Occipital lobe (tissue), 2 donors: ENCODE results near the gene TRIOBP. TPM values are rescaled to one million over a fixed set of nuclear protein-coding genes. Genes with fewer than 3 reads are reported as not detected.

Experiments used
- DNase-seq: peaks from one replicate; lab custom pipeline; 2025; lab: John Stamatoyannopoulos, UW
- total RNA-seq: library from RNA; depleted of rRNA; stranded (reverse); fragments of >200 nt; gene quantifications from one replicate; pipeline ENCODE4 v1.2.3, GENCODE V29; 2014

Gene TRIOBP
- total RNA-seq, 1 donor from 2014 or later: 13.4 TPM

DNA sequence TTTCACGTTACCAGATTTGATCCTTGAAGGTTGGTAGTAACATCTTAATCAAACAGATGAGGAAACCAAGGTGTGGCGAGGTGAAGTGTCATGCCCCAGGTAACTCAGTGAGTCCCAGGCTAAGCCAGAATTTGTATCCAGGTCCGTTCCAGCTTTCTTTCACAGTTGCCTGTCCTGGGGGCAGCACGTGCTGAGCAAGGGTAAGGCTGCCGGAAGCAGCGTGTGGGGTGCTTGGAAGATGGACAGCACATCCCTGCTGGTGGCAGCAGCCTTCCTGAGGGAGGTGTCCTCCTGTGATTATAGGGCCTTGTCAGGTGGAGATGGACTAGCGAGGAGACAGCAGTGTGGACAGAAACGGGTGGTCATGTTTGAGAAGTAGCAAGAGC lies 50.9 kb downstream of the TRIOBP start:
- no peak for DNase-seq

DNA sequence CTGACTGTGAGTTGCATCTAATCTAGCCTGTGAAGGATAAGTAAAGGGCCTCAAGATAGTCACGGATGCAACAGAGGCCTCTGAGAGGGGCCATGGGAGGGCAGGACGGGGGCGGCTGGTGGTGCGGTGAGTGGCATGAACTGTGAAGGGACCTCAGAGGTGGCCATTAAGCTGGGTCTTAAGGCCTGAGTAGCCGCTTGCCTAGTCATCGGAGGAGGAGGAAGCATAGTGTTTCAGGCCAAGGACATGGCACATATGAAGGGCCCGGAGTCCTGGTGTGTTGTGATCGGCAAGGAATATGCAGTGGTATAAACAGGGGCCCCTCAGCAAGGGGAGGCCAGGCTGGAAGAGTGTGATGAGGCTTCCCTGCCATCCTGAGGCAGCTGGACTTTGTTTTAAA lies 51.8 kb downstream of the TRIOBP start:
- no peak for DNase-seq

DNA sequence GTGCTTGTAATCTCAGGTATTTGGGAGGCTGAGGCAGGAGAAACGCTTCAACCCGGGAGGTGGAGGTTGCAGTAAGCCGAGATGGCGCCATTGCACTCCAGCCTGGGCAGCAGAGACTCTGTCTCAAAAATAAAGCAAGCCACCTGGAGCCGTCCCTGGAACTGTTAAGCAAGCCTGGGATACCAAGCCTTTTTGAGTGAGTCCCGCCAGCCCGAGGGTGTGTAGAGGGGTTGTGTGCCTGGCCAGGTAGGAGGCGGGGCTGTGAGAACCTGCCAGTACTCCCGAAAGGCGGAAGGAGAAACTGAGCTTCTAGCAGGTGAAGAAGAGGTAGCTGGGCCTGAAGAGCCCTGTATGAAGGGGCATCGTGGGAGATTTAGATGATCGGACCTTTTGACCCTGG lies 52.4 kb downstream of the TRIOBP start:
- DNase-seq: no peak

DNA sequence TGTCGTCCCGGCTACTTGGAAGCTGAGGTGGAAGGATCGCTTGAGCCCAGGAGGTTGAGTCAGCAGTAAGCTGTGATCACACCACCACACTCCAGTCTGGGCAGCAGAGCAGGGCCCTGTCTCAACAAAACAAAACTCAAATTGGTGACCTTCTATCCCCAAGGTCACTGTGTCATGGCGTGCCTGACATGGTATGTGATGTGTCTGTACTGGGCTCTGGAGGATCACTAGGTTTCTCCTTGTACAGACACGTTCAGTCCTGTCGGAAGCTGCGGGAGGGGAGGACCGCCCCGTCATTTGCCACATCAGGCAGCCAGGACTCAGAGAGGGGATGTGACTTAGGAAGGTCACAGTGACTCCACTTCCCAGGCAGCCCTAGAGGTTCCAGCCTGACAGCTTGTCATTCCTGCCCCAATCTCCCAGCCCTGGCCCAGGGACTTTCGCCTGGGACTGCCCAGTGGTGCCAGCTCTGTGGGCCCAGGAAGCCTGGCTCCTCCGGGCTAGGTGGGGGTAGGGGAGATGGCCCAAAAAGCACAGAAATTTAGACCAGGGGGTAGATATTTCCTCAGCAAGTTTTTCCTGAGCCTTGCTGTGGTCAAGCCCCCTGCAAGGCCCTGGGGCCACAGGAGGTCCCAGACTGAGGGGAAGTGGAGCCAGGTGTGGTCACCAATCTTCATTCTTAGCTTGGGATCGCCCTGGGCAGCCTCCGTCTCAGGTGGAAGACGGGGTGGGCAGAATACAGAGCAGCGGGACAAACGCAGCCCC lies 53.2 kb downstream of the TRIOBP start:
- DNase-seq: no peak

DNA sequence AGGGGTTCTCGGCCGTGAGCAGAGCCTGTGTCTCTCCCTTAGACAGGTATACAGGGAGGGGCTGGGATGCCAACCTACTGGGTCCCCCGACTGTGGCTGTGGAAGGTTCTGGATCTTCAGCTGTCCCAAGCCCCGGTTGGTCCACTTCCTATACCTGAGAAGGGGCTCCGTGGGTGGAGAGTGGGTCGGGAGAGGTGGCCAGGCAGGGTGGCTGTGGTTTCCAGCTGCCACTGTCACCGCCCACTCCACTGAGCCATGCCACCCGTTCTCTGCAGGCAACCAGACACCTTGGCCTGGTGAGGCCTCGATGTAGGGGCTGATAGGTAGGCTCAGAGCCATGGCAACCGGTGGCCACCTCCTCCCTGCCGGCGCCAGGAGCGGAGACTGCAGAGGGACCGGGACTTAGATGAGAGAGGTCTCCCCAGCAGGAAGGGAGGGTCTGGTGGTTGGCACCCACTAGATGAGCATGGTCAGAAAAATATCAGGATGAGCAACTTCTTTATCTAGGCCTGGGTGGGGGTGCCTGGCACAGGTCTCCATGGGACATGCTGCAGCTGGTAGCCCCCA lies 53.8 kb downstream of the TRIOBP start:
- no peak for DNase-seq

DNA sequence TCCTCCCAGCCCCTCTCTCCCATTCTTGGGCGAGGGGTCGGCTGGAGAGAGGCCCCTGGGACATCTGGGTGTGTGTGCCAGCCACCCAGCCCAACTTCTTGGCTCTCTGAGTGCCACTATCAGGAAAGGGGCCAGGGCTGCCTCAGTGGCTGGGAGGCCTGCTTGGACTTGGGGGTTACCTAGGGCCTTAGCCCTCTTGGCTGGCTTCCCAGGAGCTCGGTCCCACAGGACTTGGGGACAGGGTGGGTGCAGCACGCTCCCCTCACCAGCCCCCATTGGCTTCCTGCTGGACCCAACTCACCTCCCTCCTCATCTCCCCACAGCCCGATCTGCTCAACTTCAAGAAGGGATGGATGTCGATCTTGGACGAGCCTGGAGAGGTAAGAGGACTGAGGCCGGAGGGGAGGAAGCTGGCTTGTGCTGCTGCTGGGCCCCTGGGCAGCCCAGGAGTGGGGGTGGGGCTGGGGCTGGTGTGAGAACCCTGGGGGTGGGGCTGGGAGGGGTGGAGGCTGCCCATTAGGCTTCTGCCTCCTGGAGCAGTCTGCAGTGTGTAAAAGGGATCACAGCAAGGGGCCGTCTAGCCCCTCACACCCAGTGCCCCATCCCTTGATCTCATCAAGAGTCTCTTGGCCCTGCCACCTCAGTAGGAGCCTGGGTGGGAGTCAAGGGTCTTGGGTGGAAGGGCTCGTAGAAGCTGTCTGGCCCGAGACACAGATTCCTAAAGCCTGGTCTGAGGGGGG lies 54.8 kb downstream of the TRIOBP start:
- no peak for DNase-seq

DNA sequence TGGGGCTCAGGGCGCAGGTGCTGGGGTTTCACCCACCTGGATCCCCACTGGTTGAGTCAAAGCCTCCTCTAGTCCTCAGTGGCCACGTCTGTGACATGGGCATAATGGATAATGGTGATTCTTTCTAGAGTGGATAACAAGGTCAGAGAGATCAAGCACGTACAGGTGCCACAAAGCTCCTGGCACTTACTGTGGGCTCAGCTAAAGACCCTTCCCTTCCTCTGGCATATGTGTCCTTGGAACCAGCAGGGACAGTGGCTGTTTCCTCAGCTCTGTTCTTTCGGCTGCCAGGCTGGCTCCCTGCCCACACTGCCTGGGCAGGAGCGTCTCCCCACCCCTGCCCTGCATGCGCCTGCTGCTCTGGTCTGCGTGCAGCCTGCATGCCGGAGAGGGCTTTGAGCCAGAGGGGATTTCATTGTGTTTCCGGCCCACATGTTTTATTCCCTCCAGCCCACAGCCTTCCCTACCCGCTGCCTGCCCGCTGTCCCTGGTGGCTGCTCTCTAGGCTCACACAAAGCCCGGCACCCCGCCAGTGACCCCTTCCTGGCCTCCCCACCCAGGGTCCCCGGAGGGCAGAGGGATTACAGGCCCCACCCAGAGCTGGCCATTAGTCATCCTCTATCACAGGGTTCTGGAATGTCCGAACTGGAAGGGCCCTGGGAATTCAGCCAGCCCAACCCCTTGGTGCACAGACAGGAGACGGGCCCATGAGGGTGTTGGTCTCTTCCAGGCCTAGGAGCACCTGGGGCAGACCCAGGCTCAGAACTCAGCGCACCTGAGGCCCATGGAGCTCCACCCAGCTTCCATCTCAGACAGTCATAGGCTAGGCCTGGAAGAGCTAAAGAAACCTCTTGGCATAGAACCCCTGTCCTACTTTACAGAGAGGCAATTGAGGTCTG lies 55.6 kb downstream of the TRIOBP start:
- DNase-seq: no peak

DNA sequence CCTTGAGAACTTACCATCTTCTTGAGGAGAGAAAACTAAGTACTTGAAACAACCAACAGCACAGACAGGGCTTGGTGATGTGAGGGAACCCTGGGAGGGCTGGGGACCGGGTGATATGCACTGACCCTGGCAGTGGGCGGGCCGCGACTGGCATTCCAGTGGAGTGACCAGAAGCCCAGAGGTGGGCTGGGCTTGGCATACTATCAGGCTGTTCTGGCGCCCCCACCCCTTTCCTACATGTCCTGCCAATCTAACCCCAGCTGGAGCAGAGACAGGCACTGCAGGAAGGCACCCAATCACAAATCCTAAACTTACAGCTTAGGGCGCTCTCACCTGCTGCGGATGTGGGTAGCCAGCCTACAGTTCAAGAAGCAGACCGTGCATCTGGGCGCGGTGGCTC lies 56.9 kb downstream of the TRIOBP start:
- DNase-seq: no peak

DNA sequence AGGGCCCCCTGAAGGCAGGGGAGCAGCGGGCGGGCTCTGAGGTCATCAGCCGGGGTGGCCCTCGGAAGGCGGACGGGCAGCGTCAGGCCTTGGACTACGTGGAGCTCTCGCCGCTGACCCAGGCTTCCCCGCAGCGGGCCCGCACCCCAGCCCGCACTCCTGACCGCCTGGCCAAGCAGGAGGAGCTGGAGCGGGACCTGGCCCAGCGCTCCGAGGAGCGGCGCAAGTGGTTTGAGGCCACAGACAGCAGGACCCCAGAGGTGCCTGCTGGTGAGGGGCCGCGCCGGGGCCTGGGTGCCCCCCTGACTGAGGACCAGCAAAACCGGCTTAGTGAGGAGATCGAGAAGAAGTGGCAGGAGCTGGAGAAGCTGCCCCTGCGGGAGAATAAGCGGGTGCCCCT lies 60.8 kb downstream of the TRIOBP start:
- no peak for DNase-seq

DNA sequence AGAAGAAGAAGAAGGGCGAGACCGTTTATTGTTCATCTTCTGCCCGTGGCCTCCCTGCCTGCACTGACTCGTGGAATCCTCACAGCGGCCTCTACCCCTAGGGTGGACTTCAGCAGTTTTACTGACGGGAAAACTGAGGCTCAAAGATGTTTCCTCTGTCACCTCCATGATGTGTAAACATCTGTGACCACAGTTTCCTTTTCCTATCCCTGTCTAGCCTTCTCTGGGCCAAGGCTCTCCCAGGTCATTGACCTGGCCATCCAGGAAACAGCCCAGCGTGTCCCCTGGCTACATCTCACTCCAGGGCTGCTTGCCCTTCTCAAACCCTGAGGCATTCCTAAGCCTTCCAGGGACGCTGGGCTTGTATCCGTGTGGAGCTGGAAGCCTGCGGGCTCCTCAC lies 61.8 kb downstream of the TRIOBP start:
- DNase-seq: no peak

DNA sequence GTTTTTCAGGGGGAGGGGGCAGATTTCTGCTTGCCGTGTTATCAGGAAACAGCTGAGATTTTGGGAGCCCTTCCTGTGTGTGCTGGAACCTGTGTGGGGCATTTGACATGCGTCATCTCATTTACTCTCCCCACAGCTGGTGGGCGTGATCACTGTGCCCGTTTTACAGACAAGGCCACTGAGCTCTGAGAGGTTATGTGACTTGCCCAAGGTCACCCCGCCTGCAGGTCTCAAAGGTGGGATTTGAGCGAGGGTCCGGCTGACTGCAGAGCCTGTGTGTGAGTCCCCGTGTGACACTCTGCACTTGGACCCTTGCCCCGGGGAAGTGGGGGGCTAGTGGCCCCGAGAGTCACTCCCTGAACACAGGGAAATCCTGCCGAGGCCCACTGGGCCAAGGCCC lies 62.4 kb downstream of the TRIOBP start:
- no peak for DNase-seq

DNA sequence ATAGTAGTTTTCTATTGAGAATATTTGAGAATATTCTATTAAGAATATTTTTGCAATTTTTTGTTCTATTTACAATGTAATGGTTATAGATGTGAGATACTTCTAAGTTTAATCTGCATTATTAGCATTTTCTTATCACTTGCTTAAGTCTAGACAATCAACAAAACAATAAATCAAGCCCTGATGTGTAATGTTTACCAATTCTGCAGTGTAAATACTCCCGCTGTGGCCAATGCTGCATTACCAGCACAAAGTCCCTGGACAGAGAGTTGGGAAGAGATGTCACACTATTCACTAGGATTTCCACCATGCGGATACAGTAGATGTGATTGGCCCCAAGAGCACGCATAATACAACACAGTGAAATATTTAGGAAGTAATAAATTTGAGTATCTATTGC lies 63.3 kb downstream of the TRIOBP start:
- DNase-seq: no peak

DNA sequence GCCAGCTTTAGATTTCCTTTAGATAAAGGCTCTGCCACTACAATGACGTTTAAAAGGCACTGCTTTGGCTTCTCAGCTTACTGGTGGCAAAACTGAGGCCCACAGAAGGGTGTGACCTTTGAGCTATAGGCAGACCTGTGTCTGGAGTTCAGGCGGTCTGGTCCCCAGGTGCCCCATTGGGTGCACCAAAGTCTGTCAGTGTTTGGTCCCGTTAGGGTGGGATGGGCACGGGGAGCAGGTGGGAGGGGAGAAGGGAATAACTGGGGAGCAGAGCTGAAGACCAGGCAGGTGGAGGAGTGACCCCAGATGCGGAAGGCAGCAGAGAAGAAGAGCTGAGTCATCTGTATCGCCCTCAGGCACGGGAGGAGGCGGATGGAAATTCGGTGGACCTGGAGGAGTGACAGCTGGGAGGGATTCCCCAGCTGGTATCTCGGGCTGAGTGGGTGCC lies 65.6 kb downstream of the TRIOBP start:
- DNase-seq: no peak

DNA sequence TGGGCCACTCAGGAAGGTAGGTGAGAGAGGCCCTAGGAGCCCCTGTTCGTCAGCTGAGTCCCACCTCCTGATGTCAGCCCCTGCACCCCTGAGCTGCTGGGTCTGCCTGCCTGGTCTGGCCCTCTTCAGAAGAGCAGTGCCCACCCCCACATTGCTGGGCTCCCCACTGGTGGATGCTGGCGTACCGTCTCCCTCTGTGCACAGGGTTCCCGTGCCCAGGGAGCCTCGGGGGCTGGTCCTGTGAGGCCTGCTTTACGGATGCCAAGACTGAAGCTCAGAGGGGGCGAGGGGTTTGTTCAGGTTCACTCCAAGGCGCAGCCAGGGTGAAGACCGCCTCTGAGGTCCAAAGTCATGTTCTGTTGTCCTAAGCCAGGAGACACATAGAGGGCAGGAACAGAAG lies 66.2 kb downstream of the TRIOBP start:
- no peak for DNase-seq

DNA sequence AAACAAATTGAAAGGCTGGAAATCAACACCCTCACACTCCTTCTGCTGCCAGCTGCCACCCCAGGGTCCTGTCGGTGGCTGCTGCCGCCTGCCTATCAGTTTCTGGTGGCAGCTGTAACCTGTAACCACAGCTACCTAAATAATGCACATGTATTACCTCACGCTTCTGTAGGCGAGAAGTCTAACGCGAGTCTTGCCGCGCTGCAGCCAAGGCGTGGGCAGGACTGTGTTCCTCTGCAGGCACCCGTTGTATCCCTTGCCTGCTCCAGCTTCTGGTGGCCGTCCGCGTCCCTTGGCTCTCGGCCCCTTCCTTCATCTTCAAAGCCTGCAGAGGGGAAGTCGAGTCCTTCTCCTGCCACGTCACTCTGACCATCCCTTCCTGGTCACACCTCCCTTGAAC lies 66.8 kb downstream of the TRIOBP start:
- DNase-seq: no peak

DNA sequence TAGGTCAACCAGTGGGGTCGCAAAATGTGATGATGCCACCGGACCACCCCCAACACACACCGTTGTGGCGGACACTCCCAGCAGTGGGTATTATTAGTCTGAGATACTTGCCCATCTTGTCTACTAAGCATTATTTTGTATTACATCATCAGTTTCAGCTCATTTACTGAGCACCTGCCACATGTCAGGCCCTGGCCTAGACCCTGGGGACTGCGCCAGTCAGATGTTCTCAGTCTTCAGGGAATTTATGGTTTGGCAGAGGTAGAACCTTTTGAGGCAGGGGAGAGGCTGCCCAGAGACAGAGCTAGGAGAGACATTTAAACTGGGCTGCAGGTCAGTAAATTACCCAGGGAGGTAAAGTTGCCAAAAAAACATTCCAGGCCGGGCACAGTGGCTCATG lies 67.8 kb downstream of the TRIOBP start:
- no peak for DNase-seq

DNA sequence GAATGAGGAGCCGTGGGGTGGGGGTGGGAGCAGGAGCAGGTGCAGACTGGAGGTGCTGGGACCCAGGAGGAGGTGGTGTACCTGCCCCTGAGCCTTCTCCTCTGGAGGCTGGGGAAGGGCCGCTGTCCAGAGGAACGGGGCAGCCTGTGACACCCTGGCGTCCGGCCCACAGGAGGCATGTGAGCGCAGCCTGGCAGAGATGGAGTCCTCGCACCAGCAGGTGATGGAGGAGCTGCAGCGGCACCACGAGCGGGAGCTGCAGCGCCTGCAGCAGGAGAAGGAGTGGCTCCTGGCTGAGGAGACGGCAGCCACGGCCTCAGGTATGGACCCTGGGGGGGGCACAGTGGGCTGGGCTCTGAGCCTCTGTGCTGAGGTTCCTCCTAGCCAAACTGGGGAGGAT lies 68.7 kb downstream of the TRIOBP start:
- no peak for DNase-seq

DNA sequence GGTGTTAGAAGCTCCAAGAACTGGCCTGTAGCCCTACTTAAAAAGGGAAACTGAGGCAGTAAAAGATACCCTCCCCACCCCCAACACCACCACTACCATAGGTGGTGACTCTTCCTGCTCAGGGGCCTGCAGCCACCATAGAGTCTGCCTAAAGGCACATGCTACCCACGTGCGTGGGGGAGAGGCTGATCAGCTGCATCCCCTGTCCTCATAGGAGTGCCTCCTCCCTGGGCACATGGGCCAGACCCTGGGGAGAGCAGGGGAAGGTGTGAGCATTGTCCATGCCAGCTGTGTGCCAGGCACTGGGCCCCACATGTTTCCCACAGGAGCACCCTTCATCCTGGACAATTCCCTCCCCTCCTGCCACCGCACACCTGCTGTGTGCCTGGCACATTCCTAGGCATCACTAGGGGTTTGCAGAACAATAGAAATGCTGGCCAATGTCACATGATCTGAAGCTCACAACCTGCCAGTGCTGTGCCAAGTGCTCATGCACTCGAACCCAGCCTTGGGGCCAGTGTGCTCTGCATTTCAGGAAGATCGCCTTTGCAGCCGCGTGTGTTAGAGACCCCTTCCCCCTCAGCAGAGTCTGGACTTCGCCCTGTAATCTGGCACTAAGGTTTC lies 69.2 kb downstream of the TRIOBP start:
- no peak for DNase-seq

DNA sequence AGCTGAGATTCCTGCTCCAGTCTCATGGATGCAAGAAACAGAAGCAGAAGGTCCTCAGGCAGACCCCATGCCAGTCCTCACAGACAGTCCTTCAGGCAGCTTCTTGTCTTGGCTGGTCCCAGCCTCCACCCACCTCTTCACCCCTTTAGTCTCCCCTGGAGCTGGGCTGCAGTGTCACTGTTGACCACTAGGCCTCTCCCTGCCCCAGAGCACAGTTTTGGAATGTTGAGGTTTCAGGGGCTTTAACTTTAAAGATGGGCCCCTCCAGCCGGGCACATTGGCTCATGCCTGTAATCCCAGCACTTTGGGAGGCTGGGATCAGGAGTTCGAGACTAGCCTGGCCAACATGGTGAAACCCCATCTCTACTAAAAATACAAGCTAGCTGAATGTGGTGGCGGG lies 71.4 kb downstream of the TRIOBP start:
- no peak for DNase-seq

DNA sequence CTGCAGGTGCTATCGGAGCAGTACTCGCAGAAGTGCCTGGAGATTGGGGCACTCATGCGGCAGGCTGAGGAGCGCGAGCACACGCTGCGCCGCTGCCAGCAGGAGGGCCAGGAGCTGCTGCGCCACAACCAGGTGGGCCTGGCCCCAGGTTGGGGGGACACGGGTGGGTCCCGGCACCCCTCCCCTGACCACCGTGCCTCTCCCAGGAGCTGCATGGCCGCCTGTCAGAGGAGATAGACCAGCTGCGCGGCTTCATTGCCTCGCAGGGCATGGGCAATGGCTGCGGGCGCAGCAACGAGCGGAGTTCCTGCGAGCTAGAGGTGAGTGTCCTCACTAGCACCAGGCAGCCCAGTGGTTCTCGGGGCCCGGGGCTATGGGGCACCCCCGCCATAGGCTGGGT lies 72.2 kb downstream of the TRIOBP start:
- DNase-seq: no peak

DNA sequence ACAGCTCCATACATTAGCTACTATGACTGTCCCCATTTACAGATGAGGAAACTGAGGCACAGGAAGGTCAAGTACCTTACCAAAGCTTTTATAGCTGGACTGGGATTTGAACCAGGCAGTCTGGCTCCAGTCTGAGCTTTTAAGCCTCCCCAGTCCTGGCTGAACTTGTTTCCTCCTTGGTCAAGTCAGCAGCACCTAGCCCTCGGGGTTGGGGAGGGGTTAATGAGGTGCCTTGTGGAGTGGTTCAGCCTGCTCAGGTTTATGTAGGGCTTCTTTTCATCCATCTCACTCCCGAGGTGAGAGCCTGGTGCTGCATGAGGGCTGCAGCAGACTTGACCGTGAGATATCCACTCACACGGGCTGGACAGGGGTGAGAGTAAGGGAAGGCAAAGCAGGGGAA lies 74.2 kb downstream of the TRIOBP start:
- DNase-seq: no peak
